Retinal pigment epithelial cell (primary cell): ENCODE data around the gene SPR.

Source experiments
- DNase-seq: peaks from one replicate; pipeline ENCODE4 v3.0.0-alpha.2; 2010; ENCODE audit warnings: low read depth
- H3K4me3 ChIP-seq: 2 replicates; pipeline ENCODE4 v1.5.1; 2011; ENCODE audit warnings: mild to moderate bottlenecking, low read length, control low read depth, moderate library complexity
- CTCF ChIP-seq: conservative IDR thresholded peaks from 2 replicates; pipeline ENCODE4 v1.5.1; 2011; ENCODE audit warnings: low read depth, low read length, control low read depth, inconsistent platforms

Gene SPR

GRCh38 chr2:72887032-72887739 lies at the start of gene SPR:
Gene SPR, plus strand, starts transcription at chr2:72887408. Its CDS starts 25 bp downstream, at chr2:72887433.
- no peak for DNase-seq
- no peak for TF ChIP-seq CTCF
- H3K4me3 ChIP-seq = peak within 1 kb of the TSS; percentile 60

GRCh38 chr2:72840066-72840465 lies 47.1 kb upstream of the SPR start:
- H3K4me3 ChIP-seq = no peak overlapping the region
- no peak for DNase-seq
- TF ChIP-seq CTCF = no peak

- no peak for DNase-seq
- H3K4me3 ChIP-seq = no peak overlapping the region
- TF ChIP-seq CTCF = no peak
These were observed 45.6 kb upstream of the SPR start for GRCh38 chr2:72841462-72842125.

GRCh38 chr2:72843301-72843700 lies 43.9 kb upstream of the SPR start:
- no peak for DNase-seq
- H3K4me3 ChIP-seq = no peak overlapping the region
- no peak for TF ChIP-seq CTCF

GRCh38 chr2:72846171-72847095 lies 40.8 kb upstream of the SPR start:
- DNase-seq = no peak
- no peak overlapping the region for H3K4me3 ChIP-seq
- TF ChIP-seq CTCF = no peak

GRCh38 chr2:72847534-72848315 lies 39.5 kb upstream of the SPR start:
- DNase-seq = no peak
- no peak overlapping the region for H3K4me3 ChIP-seq
- no peak for TF ChIP-seq CTCF
